Measurements from ENCODE around the gene TWIST2. TPM values are rescaled to one million over a fixed set of nuclear protein-coding genes. Genes with fewer than 3 reads are reported as not detected.

The TWIST2 gene
- total RNA-seq, 1 experiment from 2014 or later, result 0.22 TPM

DNA sequence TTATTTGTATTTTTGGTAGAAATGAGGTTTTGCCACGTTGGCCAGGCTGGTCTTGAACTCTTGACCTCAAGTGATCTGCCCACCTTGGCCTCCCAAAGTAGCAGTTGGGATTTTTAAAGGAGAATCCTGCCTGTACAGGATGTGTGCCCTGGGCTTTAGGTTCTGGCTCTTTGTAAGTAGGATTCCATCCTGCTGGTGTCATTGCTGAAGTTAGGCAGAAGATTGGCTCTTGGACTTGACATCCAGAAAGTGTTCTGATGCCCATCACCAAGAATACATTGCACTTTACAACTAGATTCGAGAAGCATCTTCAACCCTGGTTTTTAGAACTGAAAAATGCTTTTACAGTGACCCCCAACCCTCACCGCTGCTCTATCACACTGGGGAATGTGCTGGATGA lies 4.4 kb upstream of the TWIST2 start:
- no CpG with 5 or more reads among the region's 3 CpGs for WGBS (ENCODE audit: extremely low coverage, insufficient read length, low lambda C conversion rate)
- no peaks in the 10 kb centered on the region for H3K79me1 ChIP-seq (ENCODE audit: insufficient read depth, low read depth, low read length, poor library complexity, severe bottlenecking)
- H3K4me1 ChIP-seq (ENCODE audit: insufficient read depth, low read length), result peaks cover 4% of the 10 kb centered on the region; the same call in 1 of the 2 replicates
- H3K36me3 Mint-ChIP-seq (ENCODE audit: insufficient read depth in 1 of 3, low read depth in 3 of 3), result no peaks in the 10 kb centered on the region
- no peak overlapping the region for H3K4me3 Mint-ChIP-seq
- no peaks in the 10 kb centered on the region for H3K9me3 ChIP-seq (ENCODE audit: control insufficient read depth, low read depth, low read length)
- TF ChIP-seq, protein P1, sequence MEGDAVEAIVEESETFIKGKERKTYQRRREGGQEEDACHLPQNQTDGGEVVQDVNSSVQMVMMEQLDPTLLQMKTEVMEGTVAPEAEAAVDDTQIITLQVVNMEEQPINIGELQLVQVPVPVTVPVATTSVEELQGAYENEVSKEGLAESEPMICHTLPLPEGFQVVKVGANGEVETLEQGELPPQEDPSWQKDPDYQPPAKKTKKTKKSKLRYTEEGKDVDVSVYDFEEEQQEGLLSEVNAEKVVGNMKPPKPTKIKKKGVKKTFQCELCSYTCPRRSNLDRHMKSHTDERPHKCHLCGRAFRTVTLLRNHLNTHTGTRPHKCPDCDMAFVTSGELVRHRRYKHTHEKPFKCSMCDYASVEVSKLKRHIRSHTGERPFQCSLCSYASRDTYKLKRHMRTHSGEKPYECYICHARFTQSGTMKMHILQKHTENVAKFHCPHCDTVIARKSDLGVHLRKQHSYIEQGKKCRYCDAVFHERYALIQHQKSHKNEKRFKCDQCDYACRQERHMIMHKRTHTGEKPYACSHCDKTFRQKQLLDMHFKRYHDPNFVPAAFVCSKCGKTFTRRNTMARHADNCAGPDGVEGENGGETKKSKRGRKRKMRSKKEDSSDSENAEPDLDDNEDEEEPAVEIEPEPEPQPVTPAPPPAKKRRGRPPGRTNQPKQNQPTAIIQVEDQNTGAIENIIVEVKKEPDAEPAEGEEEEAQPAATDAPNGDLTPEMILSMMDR (conservative IDR thresholded peaks at IDR 0.05), result no peak
- H3K27me3 ChIP-seq (ENCODE audit: insufficient read depth, low read length), result peaks cover 37% of the 10 kb centered on the region
- H4K8ac ChIP-seq (replicated peaks; ENCODE audit: insufficient read length, low read depth, low read length), result no peak overlapping the region
- H3K4me2 ChIP-seq (ENCODE audit: insufficient read depth, insufficient read length, low read length), result no peak overlapping the region
- H3K14ac ChIP-seq (ENCODE audit: insufficient read depth, low read length), result no peak overlapping the region; the same call in 1 of the 2 replicates
- no peak overlapping the region for H3K9ac ChIP-seq (ENCODE audit: extremely low read depth, insufficient read length, low read length)
- no peak overlapping the region for H3K4ac ChIP-seq (ENCODE audit: low read depth, low read length)
- no peaks in the 10 kb centered on the region for H4K20me1 ChIP-seq (ENCODE audit: control insufficient read depth, insufficient read depth, insufficient read length)
- H3K4me1 Mint-ChIP-seq, result peaks cover 4 to 6% of the 10 kb centered on the region in 2 experiments; a peak in 1 of 4 replicates
- no peaks in the 10 kb centered on the region for H3K79me2 ChIP-seq (ENCODE audit: insufficient read depth, low read length)
- no peak overlapping the region for H3T11ph ChIP-seq (ENCODE audit: low read length)
- no peak overlapping the region for H4K91ac ChIP-seq (ENCODE audit: insufficient read length, low read depth, low read length)
- no peak overlapping the region for H2AK5ac ChIP-seq (ENCODE audit: insufficient read length, low read length)
- H2BK20ac ChIP-seq (ENCODE audit: low read depth, low read length, poor library complexity, severe bottlenecking), result no peak overlapping the region
- no peak for DNase-seq
- H3K18ac ChIP-seq (ENCODE audit: insufficient read length, low read depth, low read length), result no peak overlapping the region
- peaks cover 13% of the 10 kb centered on the region for H3K23me2 ChIP-seq (ENCODE audit: insufficient read length, low read depth, low read length, poor library complexity, severe bottlenecking)
- H2BK120ac ChIP-seq (ENCODE audit: low read depth, low read length, poor library complexity, severe bottlenecking), result no peak overlapping the region
- H2BK15ac ChIP-seq (ENCODE audit: low read depth, low read length), result no peak overlapping the region
- no peak overlapping the region for H3K56ac ChIP-seq (ENCODE audit: insufficient read length, low read depth, low read length)
- H3K27me3 Mint-ChIP-seq (ENCODE audit: low read depth), result peaks cover 77% of the 10 kb centered on the region
- H2BK5ac ChIP-seq (ENCODE audit: insufficient read length, low read length), result no peak overlapping the region
- H3K27ac Mint-ChIP-seq, result no peak overlapping the region
- no peak overlapping the region for H3K23ac ChIP-seq (ENCODE audit: insufficient read length, low read depth, low read length)
- no peak overlapping the region for H4K5ac ChIP-seq (ENCODE audit: insufficient read length, low read depth, low read length)
- peaks cover 0 to 6% of the 10 kb centered on the region in 2 experiments; a peak in 2 of 5 replicates for H3K9me3 Mint-ChIP-seq
- no peak overlapping the region for H2BK12ac ChIP-seq (ENCODE audit: insufficient read length, low read depth, low read length)
- H3K27ac ChIP-seq (ENCODE audit: insufficient read length, low read depth, low read length), result no peak overlapping the region
- H2AFZ ChIP-seq (ENCODE audit: low read length), result no peak overlapping the region

Measured in H9 (cell line).